GM12878 (cell line): ENCODE results near the gene DNAJB5. TPM values are rescaled to one million over a fixed set of nuclear protein-coding genes. Genes with fewer than 3 reads are reported as not detected.

Source experiments
- ATAC-seq: fragments of 200-7000 bp; cut with Tn5 transposase; 3 replicates; pipeline ENCODE4 v1.9.1; 2020; ENCODE audit warnings: mild to moderate bottlenecking, moderate library complexity
- BruUV-seq: library from RNA; stranded (reverse); fragments of 400-500 nt; replicated peaks from 2 replicates; lab custom pipeline; 2021; lab: Mats Ljungman, UMichigan
- CTCF ChIA-PET: fragments of 300-600 bp; sonication (Branson Sonifier 250); formaldehyde crosslinking; extraction: SDS; loops from one replicate; lab custom pipeline; 2021; ENCODE audit warnings: inconsistent platforms; lab: Yijun Ruan, JAX
- POLR2A ChIA-PET: fragments of 350-600 bp; formaldehyde crosslinking; extraction: SDS; loops from one replicate; lab custom pipeline; 2021; ENCODE audit warnings: inconsistent platforms; lab: Charles Lee
- RAD21 ChIA-PET: fragments of 300-600 bp; sonication (Branson Sonifier 250); formaldehyde crosslinking; loops from one replicate; lab custom pipeline; 2023; ENCODE audit warnings: antibody characterized with exemption; ENCODE audit not compliant: unreplicated experiment; lab: Charles Lee
- SMC1A ChIA-PET: fragments of 300-600 bp; sonication (Branson Sonifier 250); formaldehyde crosslinking; loops from one replicate; lab custom pipeline; 2023; ENCODE audit not compliant: unreplicated experiment, uncharacterized antibody; lab: Charles Lee
- DNase-seq: peaks from one replicate; pipeline ENCODE4 v3.0.0-alpha.2; 2011; ENCODE audit warnings: low read depth, low spot score
- FAIRE-seq: peaks from 3 replicates; lab custom pipeline; 2011; peaks lifted over from hg19 to GRCh38; lab: Jason Lieb, UNC
- H2AFZ ChIP-seq: 2 replicates; pipeline ENCODE4 v1.6.0; 2011; ENCODE audit warnings: low read depth, low read length, control low read depth; ENCODE audit not compliant: control insufficient read depth
- H3K27ac ChIP-seq: 2 replicates; pipeline ENCODE4 v1.5.1; 2011; ENCODE audit warnings: control low read depth; ENCODE audit not compliant: control insufficient read depth, insufficient read depth
- H3K27me3 ChIP-seq, 2 experiments: replicated peaks in 1 of 2; 2 replicates each; pipeline versions ENCODE4 v1.6.0 to v1.6.1; 2011; ENCODE audit warnings: low read length in 1 of 2; ENCODE audit not compliant: control insufficient read depth in 2 of 2, insufficient read depth in 2 of 2
- H3K36me3 ChIP-seq, 2 experiments: 2 replicates each; pipeline ENCODE4 v1.5.1; 2011; ENCODE audit warnings: low read length in 1 of 2; ENCODE audit not compliant: control insufficient read depth in 2 of 2, insufficient read depth in 2 of 2
- H3K4me1 ChIP-seq: 2 replicates; pipeline ENCODE4 v1.6.1; 2011; ENCODE audit warnings: mild to moderate bottlenecking, low read length, moderate library complexity, mixed read lengths; ENCODE audit not compliant: control insufficient read depth, insufficient read depth
- H3K4me2 ChIP-seq: 2 replicates; pipeline ENCODE4 v1.6.0; 2011; ENCODE audit warnings: control low read depth; ENCODE audit not compliant: control insufficient read depth, insufficient read depth
- H3K4me3 ChIP-seq: fragments of 200-600 bp; sonication (generic); 2 replicates; pipeline ENCODE4 v1.5.1; 2016
- H3K79me2 ChIP-seq: 2 replicates; pipeline ENCODE4 v1.6.0; 2011; ENCODE audit warnings: low read length; ENCODE audit not compliant: control insufficient read depth, insufficient read depth
- H3K9ac ChIP-seq: 2 replicates; pipeline ENCODE4 v1.8.0; 2011; ENCODE audit warnings: low read length, control low read depth, mixed read lengths; ENCODE audit not compliant: control insufficient read depth, insufficient read depth
- H3K9me3 ChIP-seq: replicated peaks from 3 replicates; pipeline ENCODE4 v1.5.1; 2011; ENCODE audit warnings: mild to moderate bottlenecking, low read length; ENCODE audit not compliant: control insufficient read depth, insufficient read depth
- H4K20me1 ChIP-seq: 2 replicates; pipeline ENCODE4 v1.6.0; 2011; ENCODE audit not compliant: control insufficient read depth, insufficient read depth
- BMI1 ChIP-seq: fragments of 450-650 bp; IDR thresholded peaks from 2 replicates; pipeline ENCODE4 v1.6.1; 2016; ENCODE audit warnings: mild to moderate bottlenecking, moderate library complexity, borderline replicate concordance
- CREB1 ChIP-seq: IDR thresholded peaks from 2 replicates; pipeline ENCODE4 v1.6.1; 2012; ENCODE audit warnings: low read depth, mild to moderate bottlenecking, inconsistent platforms
- HDGF ChIP-seq: fragments of 450-650 bp; IDR thresholded peaks from 2 replicates; pipeline ENCODE4 v1.6.1; 2016; ENCODE audit warnings: antibody characterized with exemption
- MEF2A ChIP-seq: IDR thresholded peaks from 2 replicates; pipeline ENCODE4 v1.6.1; 2011; ENCODE audit warnings: low read depth, mild to moderate bottlenecking, low read length, moderate library complexity; ENCODE audit not compliant: insufficient read depth
- NRF1 ChIP-seq: conservative IDR thresholded peaks from 2 replicates; pipeline ENCODE4 v1.6.1; 2011; ENCODE audit warnings: mild to moderate bottlenecking, low read depth, low read length, improper control_type of control experiment
- PML ChIP-seq: IDR thresholded peaks from 2 replicates; pipeline ENCODE4 v1.6.1; 2012; ENCODE audit warnings: low read length, inconsistent platforms
- TCF7 ChIP-seq: IDR thresholded peaks from 2 replicates; pipeline ENCODE4 v1.6.1; 2014; ENCODE audit warnings: antibody characterized with exemption, borderline replicate concordance
- ZBTB4 ChIP-seq: fragments of 450-650 bp; formaldehyde crosslinking; IDR thresholded peaks from 2 replicates; pipeline ENCODE4 v1.4.0; 2022; ENCODE audit warnings: mild to moderate bottlenecking, moderate library complexity
- WGBS: methylation state at CpG from one replicate; pipeline ENCODE4 v1.1.6; 2016; ENCODE audit warnings: low lambda C conversion rate; ENCODE audit not compliant: insufficient replicate concordance, insufficient coverage; ENCODE audit errors: missing lambda C conversion rate; 5-methylcytosine and 5-hydroxymethylcytosine counted together
- in situ Hi-C: fragments of 300-500 bp; cut with MboI; formaldehyde crosslinking; loops from 9 replicates; pipeline ENCODE4 v1.14.3; 2018; ENCODE audit warnings: mixed read lengths
- intact Hi-C: fragments of 100-400 bp; cut with micrococcal nuclease; formaldehyde crosslinking; loops from one replicate; pipeline ENCODE4 v1.14.2; 2022; ENCODE audit not compliant: unreplicated experiment
- polyA plus RNA-seq, 11 experiments: library from polyadenylated mRNA; depleted of rRNA in 4 of 11; unstranded in 6 of 11; stranded (reverse) in 5 of 11; fragments of >200 nt; fragmentation: Nextera tagmentation in 4 of 11; fragmentation: Illumina TruSeq in 1 of 11; extraction: Ambion mirVana in 4 of 11; extraction: Trizol in 1 of 11; gene quantifications; 1 replicate in 1 of 11; 2 replicates in 10 of 11; pipeline versions ENCODE4 v1.2.1 to v1.2.3, GENCODE V29; 2011 to 2016; ENCODE audit warnings: inconsistent platforms in 2 of 11, missing spikeins in 2 of 11, low read depth in 1 of 11
- total RNA-seq, 4 experiments: library from RNA; depleted of rRNA in 3 of 4; stranded (reverse); fragments of >200 nt in 3 of 4; fragmentation: Illumina TruSeq in 1 of 4; extraction: Trizol in 1 of 4; gene quantifications; 2 replicates each; pipeline versions ENCODE4 v1.2.1 to v1.2.3, GENCODE V29; 2013 to 2021
- TF ChIP-seq, protein P1 (sequence below): fragments of 450-650 bp; IDR thresholded peaks from 2 replicates; pipeline ENCODE4 v1.6.1; 2017; ENCODE audit warnings: mild to moderate bottlenecking, moderate library complexity
- TF ChIP-seq, protein P2 (sequence below): fragments of 150-350 bp; IDR thresholded peaks from 2 replicates; pipeline ENCODE4 v1.6.1; 2016; ENCODE audit warnings: low read depth, low read length

Gene DNAJB5
- total and polyA plus RNA-seq, 10 of the 15 experiments (the other 5 are each of a cell fraction or from before 2014, with no cell fraction given) = 0.92 to 13.3 (median 6.8) TPM

- CTCF ChIA-PET = interaction anchor here (0.6 to 7.4 kb wide), 12 partner anchors 10 to 760 kb away, joined by 3 to 63 read pairs (median 4); partner anchors contain the start of gene PIGO
- ATAC-seq = no peak
- Histone ChIP-seq H3K4me3 (no peak overlapping the region), H3K9ac (no peak overlapping the region)
- POLR2A ChIA-PET = interaction anchor here (1.2 to 3.6 kb wide), 3 partner anchors 77 to 121 kb away, joined by 3 to 18 read pairs (median 3); partner anchors contain the start of genes ATOSB and VCP
- TF ChIP-seq, protein P1, sequence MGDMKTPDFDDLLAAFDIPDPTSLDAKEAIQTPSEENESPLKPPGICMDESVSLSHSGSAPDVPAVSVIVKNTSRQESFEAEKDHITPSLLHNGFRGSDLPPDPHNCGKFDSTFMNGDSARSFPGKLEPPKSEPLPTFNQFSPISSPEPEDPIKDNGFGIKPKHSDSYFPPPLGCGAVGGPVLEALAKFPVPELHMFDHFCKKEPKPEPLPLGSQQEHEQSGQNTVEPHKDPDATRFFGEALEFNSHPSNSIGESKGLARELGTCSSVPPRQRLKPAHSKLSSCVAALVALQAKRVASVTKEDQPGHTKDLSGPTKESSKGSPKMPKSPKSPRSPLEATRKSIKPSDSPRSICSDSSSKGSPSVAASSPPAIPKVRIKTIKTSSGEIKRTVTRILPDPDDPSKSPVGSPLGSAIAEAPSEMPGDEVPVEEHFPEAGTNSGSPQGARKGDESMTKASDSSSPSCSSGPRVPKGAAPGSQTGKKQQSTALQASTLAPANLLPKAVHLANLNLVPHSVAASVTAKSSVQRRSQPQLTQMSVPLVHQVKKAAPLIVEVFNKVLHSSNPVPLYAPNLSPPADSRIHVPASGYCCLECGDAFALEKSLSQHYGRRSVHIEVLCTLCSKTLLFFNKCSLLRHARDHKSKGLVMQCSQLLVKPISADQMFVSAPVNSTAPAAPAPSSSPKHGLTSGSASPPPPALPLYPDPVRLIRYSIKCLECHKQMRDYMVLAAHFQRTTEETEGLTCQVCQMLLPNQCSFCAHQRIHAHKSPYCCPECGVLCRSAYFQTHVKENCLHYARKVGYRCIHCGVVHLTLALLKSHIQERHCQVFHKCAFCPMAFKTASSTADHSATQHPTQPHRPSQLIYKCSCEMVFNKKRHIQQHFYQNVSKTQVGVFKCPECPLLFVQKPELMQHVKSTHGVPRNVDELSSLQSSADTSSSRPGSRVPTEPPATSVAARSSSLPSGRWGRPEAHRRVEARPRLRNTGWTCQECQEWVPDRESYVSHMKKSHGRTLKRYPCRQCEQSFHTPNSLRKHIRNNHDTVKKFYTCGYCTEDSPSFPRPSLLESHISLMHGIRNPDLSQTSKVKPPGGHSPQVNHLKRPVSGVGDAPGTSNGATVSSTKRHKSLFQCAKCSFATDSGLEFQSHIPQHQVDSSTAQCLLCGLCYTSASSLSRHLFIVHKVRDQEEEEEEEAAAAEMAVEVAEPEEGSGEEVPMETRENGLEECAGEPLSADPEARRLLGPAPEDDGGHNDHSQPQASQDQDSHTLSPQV = no peak
- no peak for TF ChIP-seq CREB1
- no peak for TF ChIP-seq PML
- no peak for TF ChIP-seq MEF2A
- TF ChIP-seq NRF1 = no peak
- TF ChIP-seq, protein P2, sequence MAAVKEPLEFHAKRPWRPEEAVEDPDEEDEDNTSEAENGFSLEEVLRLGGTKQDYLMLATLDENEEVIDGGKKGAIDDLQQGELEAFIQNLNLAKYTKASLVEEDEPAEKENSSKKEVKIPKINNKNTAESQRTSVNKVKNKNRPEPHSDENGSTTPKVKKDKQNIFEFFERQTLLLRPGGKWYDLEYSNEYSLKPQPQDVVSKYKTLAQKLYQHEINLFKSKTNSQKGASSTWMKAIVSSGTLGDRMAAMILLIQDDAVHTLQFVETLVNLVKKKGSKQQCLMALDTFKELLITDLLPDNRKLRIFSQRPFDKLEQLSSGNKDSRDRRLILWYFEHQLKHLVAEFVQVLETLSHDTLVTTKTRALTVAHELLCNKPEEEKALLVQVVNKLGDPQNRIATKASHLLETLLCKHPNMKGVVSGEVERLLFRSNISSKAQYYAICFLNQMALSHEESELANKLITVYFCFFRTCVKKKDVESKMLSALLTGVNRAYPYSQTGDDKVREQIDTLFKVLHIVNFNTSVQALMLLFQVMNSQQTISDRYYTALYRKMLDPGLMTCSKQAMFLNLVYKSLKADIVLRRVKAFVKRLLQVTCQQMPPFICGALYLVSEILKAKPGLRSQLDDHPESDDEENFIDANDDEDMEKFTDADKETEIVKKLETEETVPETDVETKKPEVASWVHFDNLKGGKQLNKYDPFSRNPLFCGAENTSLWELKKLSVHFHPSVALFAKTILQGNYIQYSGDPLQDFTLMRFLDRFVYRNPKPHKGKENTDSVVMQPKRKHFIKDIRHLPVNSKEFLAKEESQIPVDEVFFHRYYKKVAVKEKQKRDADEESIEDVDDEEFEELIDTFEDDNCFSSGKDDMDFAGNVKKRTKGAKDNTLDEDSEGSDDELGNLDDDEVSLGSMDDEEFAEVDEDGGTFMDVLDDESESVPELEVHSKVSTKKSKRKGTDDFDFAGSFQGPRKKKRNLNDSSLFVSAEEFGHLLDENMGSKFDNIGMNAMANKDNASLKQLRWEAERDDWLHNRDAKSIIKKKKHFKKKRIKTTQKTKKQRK = no peak
- no peak for TF ChIP-seq BMI1
- TF ChIP-seq ZBTB4 (CRISPR knock-in tag) = no peak
- no peak for TF ChIP-seq TCF7
- TF ChIP-seq HDGF = no peak
- TF ChIP-seq, all 136 proteins: peak for 0
- H3K4me1 ChIP-seq = peaks cover 33% of the 10 kb centered on the region
- WGBS = 81% methylated on average over 7 of the region's 7 CpGs
- no peaks in the 10 kb centered on the region for H3K79me2 ChIP-seq
- RAD21 ChIA-PET = interaction anchor here (1.0 to 2.7 kb wide), 6 partner anchors 10 to 119 kb away, joined by 3 to 14 read pairs (median 6); no protein-coding TSS in a partner anchor
- 0 out of 4 replicates have a peak, but pooled peaks cover 0 to 2% of the 10 kb centered on the region in 2 experiments for H3K36me3 ChIP-seq
- no peaks in the 10 kb centered on the region for H4K20me1 ChIP-seq
- DNase-seq (no peak), FAIRE-seq (no peak)
- intact Hi-C loops (no loop called here), in situ Hi-C loops (no loop called here)
- H3K27ac ChIP-seq = no peak overlapping the region
- H2AFZ ChIP-seq = no peak overlapping the region
- no peak overlapping the region for H3K4me2 ChIP-seq
- no peaks in the 10 kb centered on the region for H3K9me3 ChIP-seq
- BruUV-seq = no TSS peak
- H3K27me3 ChIP-seq = no peaks in the 10 kb centered on the region
- SMC1A ChIA-PET = interaction anchor here (0.6 to 4.5 kb wide), 9 partner anchors 10 to 95 kb away, joined by 3 to 33 read pairs (median 4); partner anchors contain the start of gene FANCG
Measured at GRCh38 chr9:34994900-34995669, 5.5 kb downstream of the DNAJB5 start.
